HepG2 (cell line): ENCODE measurements around the gene TST. TPM values are rescaled to one million over a fixed set of nuclear protein-coding genes. Genes with fewer than 3 reads are reported as not detected.

ENCODE experiments used
- AFF4 ChIP-seq: sonication (generic); formaldehyde crosslinking; IDR thresholded peaks from 2 replicates; pipeline ENCODE4 v1.4.0; 2020; ENCODE audit warnings: missing genetic modification reagents
- AGO2 ChIP-seq: fragments of 200-400 bp; formaldehyde crosslinking; optimal IDR thresholded peaks from 2 replicates; pipeline ENCODE3; 2017; ENCODE audit warnings: mild to moderate bottlenecking, low read depth, low read length, moderate library complexity
- DNMT1 ChIP-seq: sonication (generic); formaldehyde crosslinking; IDR thresholded peaks from 2 replicates; pipeline ENCODE4 v1.5.1; 2020; ENCODE audit warnings: mild to moderate bottlenecking, missing genetic modification reagents
- EED ChIP-seq: sonication (generic); formaldehyde crosslinking; IDR thresholded peaks from 2 replicates; pipeline ENCODE4 v1.5.0; 2020; ENCODE audit warnings: mild to moderate bottlenecking, missing genetic modification reagents
- ELF4 ChIP-seq: sonication (generic); formaldehyde crosslinking; IDR thresholded peaks from 2 replicates; pipeline ENCODE4 v1.5.0; 2020; ENCODE audit warnings: missing genetic modification reagents, mild to moderate bottlenecking, moderate library complexity, borderline replicate concordance
- FOXK1 ChIP-seq: sonication (generic); formaldehyde crosslinking; IDR thresholded peaks from 2 replicates; pipeline ENCODE4 v1.4.0; 2020; ENCODE audit warnings: low read depth, missing genetic modification reagents, borderline replicate concordance
- HDAC2 ChIP-seq: sonication (generic); formaldehyde crosslinking; IDR thresholded peaks from 2 replicates; pipeline ENCODE4 v1.4.0; 2020; ENCODE audit warnings: missing genetic modification reagents
- HNRNPLL ChIP-seq: fragments of 200-400 bp; formaldehyde crosslinking; IDR thresholded peaks from 2 replicates; pipeline ENCODE4 v1.6.1; 2017; ENCODE audit warnings: mild to moderate bottlenecking, low read depth, low read length; ENCODE audit not compliant: poor library complexity, severe bottlenecking
- JUNB ChIP-seq: sonication (generic); formaldehyde crosslinking; IDR thresholded peaks from 2 replicates; pipeline ENCODE4 v1.8.0; 2022; ENCODE audit warnings: missing genetic modification reagents, mild to moderate bottlenecking, borderline replicate concordance
- MED13 ChIP-seq: sonication (generic); formaldehyde crosslinking; IDR thresholded peaks from 2 replicates; pipeline ENCODE4 v1.5.0; 2020; ENCODE audit warnings: missing genetic modification reagents
- NCOA5 ChIP-seq: sonication (generic); formaldehyde crosslinking; IDR thresholded peaks from 2 replicates; pipeline ENCODE4 v1.4.0; 2020; ENCODE audit warnings: missing genetic modification reagents
- PHF20 ChIP-seq: sonication (generic); formaldehyde crosslinking; IDR thresholded peaks from 2 replicates; pipeline ENCODE4 v1.5.0; 2020; ENCODE audit warnings: mild to moderate bottlenecking, missing genetic modification reagents
- PPARG ChIP-seq: conservative IDR thresholded peaks from 2 replicates; pipeline ENCODE4 v1.6.1; 2016; ENCODE audit warnings: missing biosample characterization, missing genetic modification reagents
- RXRB ChIP-seq: IDR thresholded peaks from 2 replicates; pipeline ENCODE4 v1.6.1; 2016; ENCODE audit warnings: borderline replicate concordance, missing genetic modification reagents, missing compliant biosample characterization
- THAP9 ChIP-seq: sonication (generic); formaldehyde crosslinking; IDR thresholded peaks from 2 replicates; pipeline ENCODE4; 2020; ENCODE audit warnings: missing genetic modification reagents, mild to moderate bottlenecking, borderline replicate concordance
- ZC3H13 ChIP-seq: sonication (generic); formaldehyde crosslinking; IDR thresholded peaks from 2 replicates; pipeline ENCODE4 v1.8.1; 2023; ENCODE audit warnings: mild to moderate bottlenecking, missing genetic modification reagents, moderate library complexity
- ZFP41 ChIP-seq: sonication (generic); formaldehyde crosslinking; IDR thresholded peaks from 2 replicates; pipeline ENCODE4 v1.4.0; 2020; ENCODE audit warnings: mild to moderate bottlenecking, missing genetic modification reagents, borderline replicate concordance
- ZMYM3 ChIP-seq: sonication (generic); formaldehyde crosslinking; IDR thresholded peaks from 2 replicates; pipeline ENCODE4 v1.5.1; 2020; ENCODE audit warnings: mild to moderate bottlenecking, missing genetic modification reagents
- ZNF10 ChIP-seq: sonication (generic); formaldehyde crosslinking; IDR thresholded peaks from 2 replicates; pipeline ENCODE4 v1.4.0; 2020; ENCODE audit warnings: mild to moderate bottlenecking, low read depth, missing genetic modification reagents, borderline replicate concordance
- ZNF124 ChIP-seq: sonication (generic); formaldehyde crosslinking; IDR thresholded peaks from 2 replicates; pipeline ENCODE4 v1.4.0; 2020; ENCODE audit warnings: missing genetic modification reagents
- ZNF30 ChIP-seq: sonication (generic); formaldehyde crosslinking; IDR thresholded peaks from 2 replicates; pipeline ENCODE4 v1.5.0; 2020; ENCODE audit warnings: mild to moderate bottlenecking, missing genetic modification reagents
- ZNF605 ChIP-seq: sonication (generic); formaldehyde crosslinking; IDR thresholded peaks from 2 replicates; pipeline ENCODE4 v1.8.0; 2022; ENCODE audit warnings: mild to moderate bottlenecking, missing genetic modification reagents
- ZNF670 ChIP-seq: sonication (generic); formaldehyde crosslinking; IDR thresholded peaks from 2 replicates; pipeline ENCODE4 v1.8.0; 2022; ENCODE audit warnings: mild to moderate bottlenecking, missing genetic modification reagents, borderline replicate concordance
- ZNF747 ChIP-seq: sonication (generic); formaldehyde crosslinking; IDR thresholded peaks from 2 replicates; pipeline ENCODE4 v1.8.1; 2023; ENCODE audit warnings: missing genetic modification reagents, mild to moderate bottlenecking, borderline replicate concordance
- ZNF777 ChIP-seq: sonication (generic); formaldehyde crosslinking; IDR thresholded peaks from 2 replicates; pipeline ENCODE4 v1.4.0; 2020; ENCODE audit warnings: missing genetic modification reagents
- ZNF792 ChIP-seq: IDR thresholded peaks from 2 replicates; pipeline ENCODE4 v1.6.1; 2016
- polyA plus RNA-seq, 8 experiments: library from polyadenylated mRNA; depleted of rRNA in 3 of 8; stranded (reverse) in 7 of 8; unstranded in 1 of 8; fragments of >200 nt; fragmentation: Illumina TruSeq in 4 of 8; extraction: Trizol in 4 of 8; gene quantifications; 2 replicates each; pipeline versions ENCODE4 v1.2.1 to v1.2.3, GENCODE V29; 2011 to 2016; ENCODE audit warnings: low read depth in 4 of 8, missing spikeins in 1 of 8, mixed read lengths in 1 of 8; ENCODE audit not compliant: insufficient read depth in 1 of 8
- total RNA-seq, 5 experiments: library from RNA; depleted of rRNA; stranded (reverse); fragments of >200 nt; fragmentation: Illumina TruSeq; extraction: Trizol; gene quantifications; 2 replicates each; pipeline ENCODE4 v1.2.3, GENCODE V29; 2016; ENCODE audit warnings: low read depth in 1 of 5

Gene TST
- total and polyA plus RNA-seq, 2 of the 13 experiments (the other 11 are each of a cell fraction or from before 2014, with no cell fraction given) = 44.6 to 63.6 TPM

- TF ChIP-seq ZNF605 (no peak), PHF20 (CRISPR knock-in tag) (no peak), FOXK1 (CRISPR knock-in tag) (no peak), AGO2 (no peak), AFF4 (CRISPR knock-in tag) (no peak), HNRNPLL (no peak), ZC3H13 (CRISPR knock-in tag) (0 out of 2 replicates have a peak, but pooled peaks have one; percentile 75), EED (CRISPR knock-in tag) (0 out of 2 replicates have a peak, but pooled peaks have one; percentile 41), RXRB (CRISPR knock-in tag) (no peak), PPARG (CRISPR knock-in tag) (no peak), ZMYM3 (CRISPR knock-in tag) (no peak), ZNF10 (CRISPR knock-in tag) (no peak), ZNF124 (CRISPR knock-in tag) (no peak), JUNB (no peak), ZNF747 (CRISPR knock-in tag) (peak; percentile 44; the same call in 1 of the 2 replicates), DNMT1 (no peak), ZNF670 (CRISPR knock-in tag) (0 out of 2 replicates have a peak, but pooled peaks have one; percentile 16), HDAC2 (CRISPR knock-in tag) (no peak), ZNF792 (no peak), ZNF777 (CRISPR knock-in tag) (no peak), NCOA5 (CRISPR knock-in tag) (no peak), MED13 (CRISPR knock-in tag) (no peak), ZNF30 (CRISPR knock-in tag) (0 out of 2 replicates have a peak, but pooled peaks have one; percentile 39), ELF4 (CRISPR knock-in tag) (peak; percentile 80; the same call in 1 of the 2 replicates), THAP9 (CRISPR knock-in tag) (no peak), ZFP41 (CRISPR knock-in tag) (no peak)
Observed at GRCh38 chr22:37043209-37043827, 24.1 kb upstream of the TST start (continued).
